ENCODE measurements around the gene CCNL1. TPM values are rescaled to one million over a fixed set of nuclear protein-coding genes. Genes with fewer than 3 reads are reported as not detected.

Gene CCNL1
- total RNA-seq, 1 donor from 2014 or later = 99.9 TPM

DNA sequence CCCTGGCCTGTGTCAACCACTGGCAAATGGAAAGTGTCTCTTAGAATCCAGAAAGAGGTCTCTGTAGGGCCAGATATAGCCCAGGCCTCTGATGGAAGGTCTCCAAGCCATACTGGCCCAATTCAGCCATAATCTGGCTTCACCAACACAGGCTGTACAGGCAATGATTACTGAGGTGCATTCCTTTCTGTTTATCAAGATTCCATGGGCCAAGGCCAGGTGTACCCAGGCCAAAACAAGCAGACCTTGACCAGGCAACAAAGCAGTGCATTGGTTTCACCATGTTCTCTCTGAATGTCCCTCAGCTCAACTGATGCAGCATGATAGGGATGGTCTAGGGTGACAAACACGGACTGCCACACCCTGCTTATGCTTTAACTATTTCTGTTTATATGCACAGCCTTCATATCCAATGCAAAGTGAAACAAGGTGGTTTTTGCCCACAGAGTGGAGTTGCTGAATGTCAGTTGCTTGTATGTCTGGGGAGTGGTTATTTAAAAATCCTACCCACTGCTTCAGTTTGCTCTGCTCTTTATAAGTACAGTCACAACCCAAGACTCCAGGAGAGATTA is 25.2 kb downstream of the CCNL1 start:
- H3K27me3 ChIP-seq (ENCODE audit: control insufficient read depth, insufficient read depth, low read length) = no peaks in the 10 kb centered on the region
- DNase-seq (ENCODE audit: low read depth) = no peak
- no peak overlapping the region for H3K4me3 ChIP-seq (ENCODE audit: low read depth, low read length)
- H3K36me3 ChIP-seq (ENCODE audit: control insufficient read depth, insufficient read depth, low read length) = no peaks in the 10 kb centered on the region
- TF ChIP-seq CTCF (IDR thresholded peaks at IDR 0.05; ENCODE audit: insufficient read depth, low read length, poor library complexity, severe bottlenecking) = no peak

- TF ChIP-seq CTCF (IDR thresholded peaks at IDR 0.05; ENCODE audit: insufficient read depth, low read length, poor library complexity, severe bottlenecking) = no peak
- Histone ChIP-seq H3K27me3 (ENCODE audit: control insufficient read depth, insufficient read depth, low read length) (no peaks in the 10 kb centered on the region), H3K4me3 (ENCODE audit: low read depth, low read length) (no peak overlapping the region), H3K36me3 (ENCODE audit: control insufficient read depth, insufficient read depth, low read length) (no peaks in the 10 kb centered on the region)
- no peak for DNase-seq (ENCODE audit: low read depth)
Observed at GRCh38 chr3:157133434-157134320, 26.3 kb downstream of the CCNL1 start.

GRCh38 chr3:157132936-157133335 is 27.0 kb downstream of the CCNL1 start:
- Histone ChIP-seq H3K36me3 (ENCODE audit: control insufficient read depth, insufficient read depth, low read length) (no peaks in the 10 kb centered on the region), H3K4me3 (ENCODE audit: low read depth, low read length) (no peak overlapping the region), H3K27me3 (ENCODE audit: control insufficient read depth, insufficient read depth, low read length) (no peaks in the 10 kb centered on the region)
- DNase-seq (ENCODE audit: low read depth) = no peak
- TF ChIP-seq CTCF (IDR thresholded peaks at IDR 0.05; ENCODE audit: insufficient read depth, low read length, poor library complexity, severe bottlenecking) = no peak

DNA sequence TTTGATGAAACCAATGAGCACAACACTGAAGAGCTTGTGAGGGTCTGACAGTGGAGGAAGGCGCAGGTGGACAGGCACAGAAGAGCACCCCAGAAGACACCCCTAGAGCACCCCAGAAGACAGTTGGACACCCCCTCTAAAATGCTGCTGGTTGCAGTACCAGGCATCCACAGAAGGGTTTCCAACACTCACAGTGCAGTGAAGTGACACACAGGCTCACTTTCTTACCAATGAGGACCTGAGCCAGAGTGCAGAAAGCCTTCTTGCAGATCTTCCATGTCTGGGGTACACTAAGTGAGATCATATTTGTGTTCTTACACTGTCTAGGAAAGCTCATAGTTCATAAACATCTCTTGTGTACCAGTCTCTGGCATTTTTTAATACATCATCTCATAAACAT is 27.6 kb downstream of the CCNL1 start:
- no peak for DNase-seq (ENCODE audit: low read depth)
- TF ChIP-seq CTCF (IDR thresholded peaks at IDR 0.05; ENCODE audit: insufficient read depth, low read length, poor library complexity, severe bottlenecking) = no peak
- no peaks in the 10 kb centered on the region for H3K36me3 ChIP-seq (ENCODE audit: control insufficient read depth, insufficient read depth, low read length)
- no peaks in the 10 kb centered on the region for H3K27me3 ChIP-seq (ENCODE audit: control insufficient read depth, insufficient read depth, low read length)
- H3K4me3 ChIP-seq (ENCODE audit: low read depth, low read length) = no peak overlapping the region

DNA sequence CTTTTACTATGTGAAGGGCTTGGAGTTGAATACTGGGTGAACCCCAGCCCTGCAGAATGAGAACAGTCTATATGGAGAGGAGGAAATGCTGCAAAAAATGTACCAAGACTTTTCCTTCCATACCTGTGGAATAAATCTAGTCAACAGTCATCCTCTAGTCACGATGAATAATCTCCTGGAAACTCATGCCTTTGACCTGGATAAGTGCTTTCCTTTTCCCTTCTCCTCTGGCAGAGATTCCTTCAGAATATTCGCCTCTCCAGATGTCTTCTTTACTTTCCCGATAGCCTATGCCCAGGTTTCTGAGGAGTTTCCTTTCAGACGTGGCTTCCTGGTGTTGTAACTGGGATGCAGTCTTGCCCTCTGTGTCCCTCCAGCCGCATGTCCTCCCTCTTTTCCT is 28.1 kb downstream of the CCNL1 start:
- no peak for TF ChIP-seq CTCF (IDR thresholded peaks at IDR 0.05; ENCODE audit: insufficient read depth, low read length, poor library complexity, severe bottlenecking)
- no peaks in the 10 kb centered on the region for H3K27me3 ChIP-seq (ENCODE audit: control insufficient read depth, insufficient read depth, low read length)
- no peak for DNase-seq (ENCODE audit: low read depth)
- no peaks in the 10 kb centered on the region for H3K36me3 ChIP-seq (ENCODE audit: control insufficient read depth, insufficient read depth, low read length)
- H3K4me3 ChIP-seq (ENCODE audit: low read depth, low read length) = no peak overlapping the region

Measured in kidney epithelial cell (primary cell).